GM21737 (cell line): ENCODE results near the gene KCMF1.

ENCODE experiments used
- ATAC-seq: cut with Tn5 transposase; IDR thresholded peaks from one replicate; pipeline ENCODE4 v1.9.1; 2021; ENCODE audit warnings: mild to moderate bottlenecking, moderate library complexity; ENCODE audit not compliant: unreplicated experiment

The KCMF1 gene

DNA sequence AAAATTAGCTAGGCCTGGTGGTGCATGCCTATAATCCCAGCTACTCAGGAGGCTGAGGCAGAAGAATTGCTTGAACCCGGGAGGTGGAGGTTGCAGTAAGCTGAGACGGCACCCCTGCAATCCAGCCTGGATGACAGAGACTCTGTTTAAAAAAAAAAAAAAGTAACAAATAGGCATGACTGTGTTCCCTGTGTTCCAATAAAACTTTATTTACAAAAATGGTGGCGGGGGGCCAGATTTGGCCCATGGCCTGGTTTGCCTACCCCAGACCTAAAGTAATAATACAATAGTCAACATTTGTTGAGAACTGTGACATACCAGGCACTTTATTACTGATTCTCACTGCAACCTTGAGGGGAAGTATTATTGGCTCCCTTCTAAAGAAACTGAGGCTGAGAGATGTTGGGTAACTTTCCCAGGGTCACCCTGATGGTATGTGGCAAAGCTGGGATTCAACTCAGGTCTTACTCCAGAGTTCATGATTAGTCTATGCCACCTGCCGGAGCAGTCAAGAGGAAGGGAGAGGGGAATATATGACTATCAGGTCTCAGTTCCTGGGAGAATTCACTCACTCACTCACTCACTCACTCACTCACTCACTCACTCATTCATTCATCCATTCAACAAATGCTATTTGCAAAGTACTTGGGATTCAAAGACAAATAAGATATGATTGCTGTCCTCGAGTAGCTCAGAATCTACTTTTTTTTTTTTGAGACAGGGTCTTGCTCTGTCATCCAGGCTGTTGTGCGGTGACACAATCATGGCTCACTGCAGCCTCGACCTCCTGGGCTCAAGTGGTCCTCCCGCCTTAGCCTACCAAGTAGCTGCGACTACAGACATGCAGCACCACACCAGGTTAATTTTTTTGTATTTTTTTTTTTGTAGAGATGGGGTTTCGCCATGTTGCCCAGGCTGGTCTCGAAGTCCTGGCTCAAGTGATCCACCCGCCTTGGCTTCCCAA, 14.3 kb upstream of the KCMF1 start:
- no peak for ATAC-seq

DNA sequence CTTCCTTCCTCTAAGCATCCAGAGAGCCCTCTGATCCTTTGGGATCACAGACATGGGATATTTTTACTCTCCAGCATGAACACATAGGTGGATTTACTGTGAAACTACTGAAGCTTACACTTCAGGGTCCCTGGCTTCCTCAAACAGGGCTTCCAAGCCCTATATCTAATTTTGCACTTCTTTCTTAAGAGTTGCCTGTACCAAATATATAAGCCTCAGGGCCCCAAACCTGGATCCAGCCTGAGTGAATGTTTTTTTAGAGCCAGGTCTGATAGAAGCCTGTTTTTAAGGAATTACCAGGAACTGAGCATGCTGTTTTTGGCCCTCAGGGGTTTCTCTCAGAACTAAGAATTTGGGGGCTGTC, 13.2 kb upstream of the KCMF1 start:
- ATAC-seq = no peak

DNA sequence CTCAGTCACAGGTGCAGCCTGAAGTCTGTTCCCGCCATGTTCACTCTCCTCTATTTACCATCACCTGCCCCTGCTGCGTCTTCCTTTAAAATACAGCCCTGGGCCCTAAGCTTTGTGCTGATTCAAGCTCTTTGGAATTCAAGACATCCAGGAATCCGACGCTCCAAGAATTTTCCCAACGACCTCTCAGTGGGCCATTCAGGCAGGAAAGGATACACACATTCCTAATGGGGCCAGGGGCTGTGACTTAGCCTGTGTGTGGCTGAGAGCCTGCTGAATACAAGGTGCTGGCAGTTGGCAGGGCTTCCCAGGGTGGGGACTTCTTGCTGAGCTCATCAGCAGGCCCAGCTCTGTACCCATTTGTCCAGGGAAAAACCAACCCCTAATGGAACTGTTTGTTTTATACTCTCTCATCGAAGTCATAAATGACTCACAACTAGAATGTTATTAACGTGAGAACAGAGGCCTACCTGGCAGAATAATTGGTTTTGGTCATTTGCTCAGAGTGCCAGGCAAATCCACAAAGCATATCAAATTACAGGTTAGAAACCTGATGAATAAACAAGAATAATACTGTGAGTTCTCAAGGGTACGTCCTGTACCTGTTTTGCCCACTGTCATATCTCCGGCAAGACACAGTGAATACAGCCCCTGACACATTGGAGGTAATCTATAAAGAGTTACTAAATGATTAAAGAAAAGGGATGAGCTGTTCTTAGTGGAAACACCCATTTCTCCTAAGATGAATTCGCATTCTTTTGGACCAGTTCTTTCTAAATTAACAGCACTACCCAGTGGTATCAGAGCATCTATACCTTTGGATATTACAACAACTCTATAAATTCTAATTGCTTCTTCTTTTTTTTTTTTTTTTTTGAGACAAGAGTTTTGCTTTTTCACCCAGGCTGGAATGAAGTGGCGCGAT, 12.6 kb upstream of the KCMF1 start:
- ATAC-seq = no peak

DNA sequence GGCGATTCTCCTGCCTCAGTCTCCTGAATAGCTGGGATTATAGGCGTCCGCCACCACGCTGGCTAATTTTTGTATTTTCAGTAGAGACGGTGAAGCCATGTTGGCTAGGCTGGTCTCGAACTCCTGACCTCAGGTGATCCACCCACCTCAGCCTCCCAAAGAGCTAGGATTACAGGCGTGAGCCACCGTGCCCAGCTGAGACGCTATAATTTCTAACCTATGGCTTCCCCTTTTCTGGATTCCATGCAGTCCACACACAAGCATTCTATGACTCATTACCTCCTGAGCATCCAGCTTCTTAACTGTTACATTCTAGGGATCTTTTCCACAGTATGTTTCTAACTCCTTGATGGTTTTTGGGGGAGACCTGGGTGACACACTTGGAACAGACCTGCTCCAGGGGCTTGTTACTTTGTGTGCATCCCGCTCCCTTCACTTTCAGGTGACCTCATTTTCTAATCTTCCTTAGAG, 11.8 kb upstream of the KCMF1 start:
- no peak for ATAC-seq

DNA sequence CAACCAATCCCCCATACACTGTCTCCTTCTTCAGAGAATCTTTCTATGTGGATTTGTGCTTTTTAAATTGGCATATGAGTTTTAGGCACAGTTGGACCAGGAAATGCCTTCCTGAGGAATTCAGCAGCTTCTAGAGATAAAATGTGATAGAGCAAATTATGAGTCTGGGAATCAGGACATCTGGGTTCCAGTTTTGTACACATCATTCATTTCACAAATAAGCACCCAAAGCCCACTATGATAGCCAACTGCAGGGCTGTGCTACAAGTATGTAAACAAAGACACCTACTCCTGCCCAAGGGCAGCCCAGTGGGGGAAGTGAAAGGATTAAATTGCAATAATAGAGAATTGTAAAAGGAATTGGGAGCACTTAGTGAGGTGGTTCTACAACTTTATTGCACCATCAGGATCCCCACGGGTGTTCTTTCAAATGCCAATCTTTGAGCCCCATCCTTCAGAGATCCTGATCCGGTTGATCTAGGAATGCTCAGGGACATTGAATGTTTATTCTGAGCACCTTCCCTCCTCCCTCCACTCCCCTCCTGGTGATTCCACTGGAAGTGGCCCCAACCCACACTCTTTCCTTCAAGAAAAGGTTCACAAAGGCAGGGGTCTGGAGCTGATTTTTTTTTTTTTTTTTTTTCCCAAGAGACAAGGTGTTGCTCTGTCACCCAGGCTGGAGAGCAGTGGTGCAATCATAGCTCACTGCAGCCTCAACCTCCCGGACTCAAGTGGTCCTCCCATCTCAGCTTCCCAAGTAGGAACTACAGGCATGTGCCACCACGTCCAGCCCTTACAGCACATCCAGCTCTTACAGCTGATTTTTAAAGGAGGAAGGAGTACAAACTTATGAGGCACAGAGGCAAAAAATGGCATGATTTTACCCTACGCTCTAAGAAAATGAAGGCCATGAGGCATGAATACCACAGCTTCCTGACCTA, 11.1 kb upstream of the KCMF1 start:
- ATAC-seq = no peak

DNA sequence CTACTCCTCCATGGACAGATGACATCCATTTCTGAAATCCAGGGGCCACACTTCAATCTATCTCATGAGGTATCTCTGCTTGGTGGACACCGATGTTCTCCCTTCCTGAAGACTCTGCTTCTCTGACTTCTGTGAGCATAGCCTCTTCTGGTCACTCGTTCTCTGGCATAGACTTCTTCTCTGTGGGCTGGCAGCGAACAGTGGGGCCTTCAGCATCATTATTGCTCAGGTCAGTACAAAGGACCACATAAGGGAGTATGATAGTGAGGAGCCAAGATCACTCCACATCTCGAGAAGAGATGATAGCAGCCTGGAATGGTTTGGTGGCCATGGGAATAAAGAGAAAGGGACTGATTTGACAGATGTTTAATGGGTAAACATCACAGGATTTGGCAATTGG, 8.0 kb upstream of the KCMF1 start:
- no peak for ATAC-seq

DNA sequence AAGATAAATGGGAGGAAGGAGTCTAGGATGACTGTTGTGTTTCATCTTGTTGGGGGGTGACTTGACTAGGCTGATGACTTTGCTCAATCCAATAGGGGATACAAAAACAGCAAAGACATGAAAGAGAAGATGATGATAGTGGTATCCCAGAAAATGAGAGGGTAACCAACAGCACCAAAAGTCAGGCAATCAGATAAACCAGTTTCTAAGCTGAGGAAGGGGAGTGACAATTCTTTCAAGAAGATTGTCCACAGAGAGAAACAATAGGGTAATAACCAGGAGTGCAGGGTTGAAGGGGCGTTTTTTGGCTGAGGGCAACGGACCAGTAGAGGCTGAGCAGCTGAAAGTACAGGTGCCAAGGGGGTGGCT, 7.7 kb upstream of the KCMF1 start:
- ATAC-seq = no peak

DNA sequence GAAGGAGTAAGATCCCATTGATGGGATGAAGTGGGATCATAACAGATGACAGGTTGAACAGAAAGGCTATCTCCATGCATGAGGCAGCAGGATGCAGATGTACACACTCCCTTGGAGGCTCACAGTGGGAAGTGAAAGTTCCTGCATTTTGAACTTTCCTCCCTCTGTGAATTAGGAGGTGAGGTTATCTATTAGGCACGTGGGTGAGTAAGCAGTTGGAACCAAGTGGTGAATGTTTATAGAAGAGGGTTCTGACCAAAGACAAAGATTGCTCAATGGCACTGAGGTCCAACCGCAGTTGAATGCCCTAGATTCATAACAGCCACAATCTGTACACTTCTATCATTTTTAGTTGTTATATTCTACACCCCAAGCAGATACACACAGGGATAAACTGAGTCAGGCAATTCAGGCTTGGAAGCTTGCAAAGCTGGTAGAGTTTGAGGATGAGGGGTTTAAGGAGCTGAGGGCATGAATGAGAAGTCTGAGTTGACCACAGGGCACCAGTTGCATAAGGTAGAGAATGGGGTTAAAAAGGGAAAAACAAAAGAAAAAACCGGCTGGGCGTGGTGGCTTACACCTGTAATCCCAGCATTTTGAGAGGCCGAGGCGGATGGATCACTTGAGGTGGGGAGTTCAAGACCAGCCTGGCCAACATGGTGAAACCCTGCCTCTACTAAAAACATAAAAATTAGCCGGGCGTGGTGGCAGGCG, 7.1 kb upstream of the KCMF1 start:
- no peak for ATAC-seq

DNA sequence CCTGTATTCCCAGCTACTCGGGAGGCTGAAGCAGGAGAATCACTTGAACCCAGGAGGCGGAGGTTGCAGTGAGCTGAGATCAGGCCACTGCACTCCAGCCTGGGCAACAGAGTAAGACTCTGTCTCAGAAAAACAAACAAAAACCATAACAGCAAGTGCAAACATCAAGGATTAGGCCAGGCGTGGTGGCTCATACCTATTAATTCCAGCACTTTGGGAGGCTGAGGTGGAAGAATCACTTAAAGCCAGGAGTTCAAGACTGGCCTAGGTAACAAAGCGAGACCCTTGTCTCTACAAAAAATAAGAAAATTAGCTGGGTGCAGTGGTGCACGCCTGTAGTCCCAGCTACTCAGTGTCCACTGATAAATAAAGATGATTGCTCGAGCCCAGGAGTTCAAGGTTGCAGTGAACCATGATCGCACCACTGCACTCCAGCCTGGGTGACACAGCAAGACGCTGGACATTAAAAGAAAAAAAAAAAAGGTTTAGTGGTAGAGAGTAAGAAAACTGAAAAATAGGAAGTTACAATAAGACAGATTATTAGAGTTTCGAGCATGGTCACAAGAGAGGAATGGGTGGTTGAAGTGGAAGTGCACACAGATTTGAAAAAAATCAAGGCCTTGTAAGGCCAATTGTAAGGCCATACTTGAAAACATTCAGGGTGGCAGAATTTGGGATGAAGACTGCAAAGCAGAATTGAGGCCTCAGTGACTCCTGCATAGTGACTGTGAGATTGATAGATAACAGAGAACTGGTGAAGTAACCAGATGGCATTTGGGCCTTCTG, 6.4 kb upstream of the KCMF1 start:
- no peak for ATAC-seq

DNA sequence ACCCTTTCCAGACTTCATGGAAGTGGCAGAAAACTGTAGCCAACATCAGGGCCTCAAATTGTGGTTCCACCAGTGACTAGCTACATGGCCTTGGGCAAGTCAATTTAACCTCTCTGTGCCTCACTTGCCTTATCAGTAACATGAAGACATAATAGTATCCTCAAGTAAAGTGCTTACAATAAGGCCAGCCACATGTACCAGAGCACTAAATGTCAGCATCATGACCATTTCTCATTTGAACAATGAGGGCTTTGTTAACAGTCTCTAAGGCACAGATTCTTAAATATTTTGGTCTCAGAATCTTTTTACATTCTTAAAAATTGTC, 5.8 kb upstream of the KCMF1 start:
- no peak for ATAC-seq

DNA sequence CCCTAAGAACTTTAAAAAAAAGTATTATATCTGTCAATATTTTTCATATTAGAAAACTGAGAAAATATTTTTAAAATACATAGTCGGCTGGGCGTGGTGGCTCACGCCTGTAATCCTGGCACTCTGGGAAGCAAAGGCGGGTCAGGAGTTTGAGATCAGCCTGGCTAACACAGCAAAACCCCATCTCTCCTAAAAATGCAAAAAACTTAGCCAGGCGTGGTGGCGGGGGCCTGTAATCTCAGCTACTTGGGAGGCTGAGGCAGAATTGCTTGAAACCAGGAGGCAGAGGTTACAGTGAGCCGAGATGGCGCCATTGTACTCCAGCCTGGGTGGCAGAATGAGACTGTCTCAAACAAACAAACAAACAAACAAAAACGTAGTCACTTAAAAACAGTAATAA, 5.1 kb upstream of the KCMF1 start:
- ATAC-seq = no peak

DNA sequence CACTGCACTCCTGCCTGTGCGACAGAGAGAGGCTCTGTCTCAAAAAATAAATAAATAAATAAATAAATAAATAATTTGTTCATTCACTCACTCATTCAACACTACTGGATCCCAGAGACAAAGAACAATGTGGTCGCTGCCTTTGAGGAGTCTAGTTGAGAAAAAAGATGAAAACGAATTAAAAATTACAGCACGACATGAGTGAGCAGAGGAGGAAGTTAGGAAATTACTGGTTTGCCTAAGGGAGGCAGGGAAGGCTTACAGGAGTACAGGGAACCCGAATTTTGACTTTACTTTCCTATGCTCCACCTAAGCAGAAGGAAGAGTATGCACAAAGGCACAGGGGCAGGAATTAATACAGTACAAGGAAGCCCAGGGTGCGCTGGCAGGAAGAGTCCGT, 4.2 kb upstream of the KCMF1 start:
- no peak for ATAC-seq

DNA sequence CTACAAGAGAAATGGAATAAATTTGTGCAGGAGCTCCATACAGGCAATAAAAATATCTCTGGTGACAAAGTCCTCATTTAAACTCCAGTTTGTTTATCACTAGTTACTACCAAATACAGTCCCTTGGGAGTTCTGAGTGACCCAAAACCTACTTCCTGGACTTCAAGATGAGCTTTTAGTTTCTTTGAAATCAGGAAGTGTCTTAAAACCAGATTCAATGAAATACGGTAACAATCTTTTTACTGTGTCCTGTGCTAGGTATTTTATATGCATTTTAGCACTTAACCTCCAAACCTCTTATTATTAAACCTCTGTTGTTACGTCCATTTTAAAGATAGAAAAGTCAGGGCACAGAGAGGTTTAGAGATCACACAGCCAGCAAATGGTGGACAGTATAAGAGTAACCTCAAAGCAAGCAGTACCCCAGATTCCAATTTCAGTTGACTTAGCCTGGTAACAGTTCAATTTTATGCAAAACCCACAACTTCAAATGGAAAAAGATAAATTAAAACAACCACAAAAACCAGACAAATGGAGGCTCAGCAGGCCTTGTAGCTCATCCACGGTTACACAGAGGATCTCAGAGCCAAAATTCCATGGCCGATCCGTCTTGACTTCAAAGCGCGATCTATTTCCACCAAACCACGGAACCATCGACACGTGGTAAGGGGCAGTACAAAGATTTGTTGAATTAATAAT, 1.3 kb upstream of the KCMF1 start:
- no peak for ATAC-seq

DNA sequence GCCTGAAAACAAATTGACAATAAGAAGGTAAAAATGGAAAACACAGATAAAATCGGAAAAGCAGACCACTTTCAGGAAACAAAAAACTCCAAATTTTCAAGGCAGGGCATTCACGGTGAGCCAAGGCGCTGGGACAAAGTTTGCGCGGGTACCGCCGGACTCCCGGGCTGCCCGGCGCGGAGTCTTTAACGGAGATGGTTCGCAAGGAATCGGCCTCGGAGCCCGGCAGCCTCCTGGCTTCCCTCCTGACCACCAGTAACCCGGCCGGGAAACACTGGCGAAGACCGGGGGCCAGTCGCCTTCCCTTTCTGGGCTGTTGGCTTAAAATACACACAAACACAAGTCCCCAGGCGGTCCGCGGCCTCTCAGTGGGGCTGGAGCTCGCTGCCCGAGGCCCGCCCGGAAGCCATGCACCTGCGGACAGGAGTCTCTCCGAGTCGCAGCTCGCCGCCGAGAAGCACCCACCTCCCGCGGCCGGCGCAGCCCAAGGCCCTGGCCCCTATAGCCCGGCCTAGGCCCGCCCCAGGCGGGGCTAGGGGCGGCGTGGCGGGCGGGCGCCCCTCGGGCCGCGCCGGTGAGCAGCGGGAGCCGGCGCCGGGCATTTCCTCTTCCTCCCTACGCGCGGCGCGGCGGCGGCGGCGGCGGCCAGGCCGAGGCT, 622 bp upstream of the KCMF1 start:
- ATAC-seq = peak; percentile 39

DNA sequence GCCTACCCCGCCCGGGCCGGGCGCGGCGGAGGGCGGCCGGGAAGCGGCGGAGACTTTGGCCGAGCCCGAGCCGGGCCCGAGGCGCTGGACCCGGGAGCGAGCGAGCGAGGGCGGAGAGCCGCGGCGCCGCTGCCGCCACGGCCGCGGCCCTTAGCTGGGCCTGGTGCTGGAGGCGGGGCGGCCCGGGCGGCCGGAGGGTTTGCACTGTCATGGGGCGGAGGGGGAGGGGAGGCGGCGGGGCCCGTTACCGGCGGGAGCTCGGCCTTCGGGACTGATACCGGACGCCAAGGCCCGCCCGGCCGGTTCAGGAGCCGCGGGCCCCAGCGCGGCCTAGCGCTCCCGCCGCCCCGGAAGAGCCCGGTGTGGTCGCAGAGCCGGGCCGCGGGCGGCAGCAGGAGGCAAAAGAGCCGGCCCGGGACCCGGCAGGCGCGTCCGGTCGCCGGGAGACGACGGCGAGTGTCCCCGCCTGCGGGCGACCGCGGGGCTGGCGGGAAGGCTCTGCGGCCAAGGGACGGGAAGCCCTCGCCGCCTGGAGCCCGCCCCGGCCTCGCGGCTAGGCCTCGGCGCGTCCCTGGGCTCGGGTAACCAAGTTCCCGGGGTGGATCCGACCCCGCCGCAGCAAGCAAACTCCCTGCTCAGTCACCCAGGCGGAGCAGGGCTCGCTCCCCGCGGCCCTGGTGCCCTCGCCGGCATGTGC, 697 bp downstream of the KCMF1 start:
- ATAC-seq = peak; percentile 34

DNA sequence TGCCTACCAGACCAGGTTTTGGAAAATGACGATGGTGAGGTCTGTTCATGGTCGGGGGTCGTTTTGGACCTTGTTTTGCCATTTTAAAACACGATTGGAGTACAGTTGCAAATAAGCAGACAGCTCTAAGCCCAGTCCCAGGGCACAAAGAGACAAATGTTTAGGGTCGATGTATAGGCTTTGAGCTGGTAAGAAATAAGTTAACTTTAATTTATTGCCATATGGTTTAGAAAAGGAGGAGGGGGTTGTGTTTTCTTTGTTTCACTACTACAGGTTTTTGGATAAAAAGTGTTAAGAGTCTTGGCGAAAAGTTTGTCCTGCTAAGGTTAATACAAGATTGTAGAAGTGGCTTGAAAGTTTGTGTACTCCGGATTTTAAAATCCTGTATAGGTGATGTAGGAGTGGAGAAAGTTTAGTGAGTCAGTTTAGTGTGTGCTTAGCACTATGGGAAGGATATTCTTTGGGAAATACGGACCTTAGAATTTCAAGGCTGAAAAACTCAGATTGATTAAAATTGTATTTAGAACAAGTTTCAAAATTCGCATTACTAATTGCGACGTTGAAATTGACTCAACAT, 1.3 kb downstream of the KCMF1 start:
- ATAC-seq = no peak

DNA sequence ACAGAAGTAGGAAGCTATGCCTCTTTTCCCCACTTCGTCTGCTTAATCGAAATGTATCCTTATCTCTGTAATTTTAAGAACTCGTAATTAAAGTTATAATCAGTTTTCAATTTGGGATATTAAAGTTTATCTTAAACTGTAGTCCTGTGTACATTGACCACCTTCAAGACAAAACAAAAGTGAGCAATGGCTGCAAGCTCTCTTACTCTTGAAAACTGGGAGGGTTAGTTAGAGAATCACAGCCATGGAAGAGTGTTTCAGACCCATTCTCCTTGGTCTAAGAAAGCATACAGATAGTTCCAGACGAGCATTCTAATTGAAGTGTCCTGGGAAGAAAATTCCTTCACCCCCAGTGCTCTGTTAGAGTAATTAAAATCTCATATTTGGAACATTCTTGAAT, 2.0 kb downstream of the KCMF1 start:
- ATAC-seq = no peak
